Kidney capillary endothelial cell (primary cell): ENCODE measurements around the gene SYNPO2L.
A peak's percentile ranks its signal among the peaks of the same experiment; 100 is the strongest.
"Not testable (repeated sequence)": the region's sequence is repeated elsewhere in the genome, so short reads cannot be mapped to it uniquely, and the experiment has no call there.

Source experiments
- DNase-seq: peaks from one replicate; pipeline ENCODE4 v3.0.0-alpha.2; 2018; ENCODE audit warnings: low spot score

SYNPO2L gene

DNA sequence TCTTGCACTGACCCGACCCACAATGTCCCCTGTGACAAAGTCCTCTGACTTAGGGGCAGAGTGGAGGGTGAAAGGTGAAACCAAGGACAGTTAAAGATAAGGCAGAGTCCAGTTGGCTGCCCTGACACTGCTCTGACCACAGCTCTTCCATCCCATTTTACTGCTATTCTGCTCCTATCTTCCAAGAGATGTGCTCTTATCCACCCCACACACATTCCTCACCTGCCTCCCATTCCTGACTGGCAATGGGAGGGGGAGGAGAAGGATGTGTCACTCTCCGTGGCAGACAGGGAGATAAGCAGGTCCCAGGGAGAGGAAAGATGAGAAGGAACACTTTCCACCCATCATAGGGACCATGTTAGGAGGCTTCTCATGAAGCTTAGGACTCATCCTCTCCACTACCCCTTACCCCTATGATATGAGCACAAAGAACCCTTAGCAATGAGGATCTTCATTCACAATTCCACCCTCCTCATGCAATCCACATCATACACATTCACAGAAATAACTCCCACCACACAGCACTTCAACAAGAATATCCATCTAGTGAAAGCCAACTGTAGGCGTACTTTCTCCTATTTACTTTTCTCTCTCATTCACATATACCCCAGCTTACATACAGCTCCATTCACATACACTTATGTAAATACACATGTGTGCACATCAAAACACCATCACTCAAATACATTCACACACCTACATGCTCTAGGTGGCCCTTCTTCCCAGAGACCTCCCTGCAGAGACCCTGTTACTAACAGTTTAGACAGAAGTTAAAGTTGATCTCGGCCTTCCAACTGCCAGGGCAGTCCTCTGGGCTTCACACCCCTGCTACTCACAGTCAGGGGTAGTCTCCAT, 6.6 kb downstream of the SYNPO2L start:
- DNase-seq, result no peak

DNA sequence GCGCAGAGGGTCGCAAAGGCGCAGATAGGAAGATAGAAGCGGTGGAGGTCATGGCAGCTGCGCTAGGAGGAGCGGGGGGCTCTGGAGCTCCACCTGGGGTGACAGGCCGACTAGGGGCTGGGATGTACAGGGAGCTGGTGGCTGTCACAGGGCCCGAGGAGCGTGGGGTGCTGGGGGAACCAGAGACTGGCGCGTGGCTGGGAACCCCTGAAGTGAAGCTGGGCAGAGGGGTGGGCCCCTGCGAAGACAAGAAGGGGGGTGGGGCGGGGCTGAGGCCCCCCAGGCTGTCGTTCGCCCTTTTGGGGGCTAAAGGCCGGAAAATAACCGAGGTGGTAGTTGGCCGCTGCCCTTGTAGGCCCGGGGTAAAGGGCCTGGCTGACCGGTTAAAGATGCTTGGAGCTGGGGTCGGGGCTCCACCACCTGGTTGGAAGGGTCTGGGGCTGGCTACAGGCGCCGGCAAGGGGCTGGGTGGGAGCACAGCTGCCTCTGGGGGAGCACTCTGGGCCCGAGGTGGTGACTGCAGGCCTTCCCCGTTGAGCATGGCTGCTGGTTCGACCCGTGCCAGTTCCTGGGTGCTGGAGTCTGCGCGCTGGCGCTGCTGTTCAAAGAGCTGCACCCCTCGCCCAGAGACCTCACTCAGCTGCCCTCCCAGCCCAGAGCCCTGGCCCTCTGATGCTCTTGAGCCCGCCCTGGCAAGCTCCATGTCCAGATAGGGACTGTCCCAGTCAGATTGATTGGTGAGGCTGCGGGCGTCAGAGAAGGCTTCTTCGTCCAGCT, 7.8 kb downstream of the SYNPO2L start:
- no peak for DNase-seq

DNA sequence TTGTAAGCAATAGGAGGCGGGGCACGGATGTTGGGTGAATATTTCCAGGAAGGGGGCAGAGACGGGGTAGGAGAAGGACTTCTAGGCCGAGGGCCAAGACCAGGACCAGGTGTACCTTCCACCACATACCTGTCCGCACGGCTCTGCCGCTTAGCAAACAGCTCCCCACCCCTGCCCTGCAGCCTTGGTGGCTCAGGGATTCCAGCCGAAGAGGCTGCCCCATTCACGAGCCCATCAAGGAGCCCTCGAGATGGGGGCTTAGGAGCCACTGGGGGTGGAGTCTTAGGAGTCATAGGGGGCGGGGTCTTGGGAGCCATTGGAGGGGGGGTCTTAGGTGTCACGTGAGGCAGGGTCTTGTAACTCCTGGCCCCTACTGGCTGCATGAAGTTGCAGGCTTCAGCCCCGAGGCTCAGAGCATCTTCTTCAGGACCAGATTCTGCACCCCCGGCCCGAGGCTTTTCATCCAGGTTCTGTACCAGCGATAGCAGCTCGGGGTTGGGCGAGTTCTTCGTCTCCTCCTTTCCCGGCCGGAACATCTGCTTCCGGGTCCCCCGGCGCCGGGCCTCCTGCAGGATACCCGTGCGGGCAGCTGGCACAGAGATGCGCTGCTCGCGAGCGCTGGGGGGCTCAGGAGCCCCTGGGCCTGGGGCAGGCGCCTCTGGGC, 8.5 kb downstream of the SYNPO2L start:
- peak; percentile 47 for DNase-seq

DNA sequence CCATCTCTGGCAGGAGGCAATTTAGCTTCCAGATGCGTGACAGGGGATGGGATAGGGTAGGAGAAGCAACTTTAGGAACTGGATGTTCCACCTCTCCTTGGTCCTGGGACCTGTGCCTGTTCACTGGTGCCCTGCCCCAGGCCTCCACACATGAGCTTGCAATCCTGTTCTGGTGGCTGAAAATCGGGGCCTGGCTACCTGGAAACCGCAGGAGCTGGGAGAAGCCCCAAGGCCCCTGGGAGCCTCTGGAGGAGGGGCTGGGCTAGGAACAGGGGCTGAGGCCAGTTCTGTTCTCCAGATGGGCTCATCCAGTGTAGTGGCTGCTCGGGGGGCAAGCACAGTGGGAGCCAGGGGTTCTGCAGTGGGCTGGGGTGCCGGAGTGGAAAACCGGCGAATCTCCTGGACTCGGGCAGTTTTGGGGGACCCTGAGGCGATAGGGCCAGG, 9.2 kb downstream of the SYNPO2L start:
- no peak for DNase-seq

DNA sequence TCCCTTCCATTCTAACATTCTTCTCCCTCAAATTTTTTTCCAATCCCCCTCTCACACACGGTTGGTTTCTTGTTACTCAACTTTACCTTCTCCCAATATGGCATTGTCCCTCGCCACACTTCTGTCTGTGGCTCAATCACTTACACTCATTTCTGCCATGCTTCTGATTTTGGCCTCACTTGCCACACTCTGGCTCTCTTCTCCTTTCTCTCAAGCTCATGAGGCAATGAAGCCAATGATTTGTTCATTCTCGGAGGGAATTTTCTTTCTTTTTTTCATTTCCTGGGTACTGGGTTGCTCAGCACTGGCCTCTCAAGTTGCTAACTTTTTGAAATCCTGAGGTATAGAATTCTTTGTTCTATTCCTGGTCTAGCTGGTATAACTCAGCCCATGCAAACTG, 10.6 kb downstream of the SYNPO2L start:
- no peak for DNase-seq

DNA sequence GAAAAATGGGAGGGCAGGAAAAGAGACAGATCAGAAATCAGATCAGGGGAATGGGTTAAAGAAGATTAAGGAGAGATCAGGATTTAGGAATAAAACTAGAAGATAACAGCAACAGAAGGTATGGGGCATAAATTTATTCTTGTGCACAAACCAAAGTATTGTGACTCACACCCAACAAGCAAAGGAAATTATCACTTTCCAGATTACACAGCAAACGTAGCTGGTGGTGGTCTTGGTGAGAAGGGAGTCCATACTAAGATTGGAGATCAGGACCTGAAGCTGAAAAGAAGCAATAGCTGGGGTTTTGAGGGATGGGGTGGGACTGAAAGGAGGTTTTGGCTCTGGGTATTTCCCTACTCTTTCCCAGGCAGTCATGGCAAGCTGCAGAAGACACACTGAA, 11.1 kb downstream of the SYNPO2L start:
- DNase-seq, result no peak

DNA sequence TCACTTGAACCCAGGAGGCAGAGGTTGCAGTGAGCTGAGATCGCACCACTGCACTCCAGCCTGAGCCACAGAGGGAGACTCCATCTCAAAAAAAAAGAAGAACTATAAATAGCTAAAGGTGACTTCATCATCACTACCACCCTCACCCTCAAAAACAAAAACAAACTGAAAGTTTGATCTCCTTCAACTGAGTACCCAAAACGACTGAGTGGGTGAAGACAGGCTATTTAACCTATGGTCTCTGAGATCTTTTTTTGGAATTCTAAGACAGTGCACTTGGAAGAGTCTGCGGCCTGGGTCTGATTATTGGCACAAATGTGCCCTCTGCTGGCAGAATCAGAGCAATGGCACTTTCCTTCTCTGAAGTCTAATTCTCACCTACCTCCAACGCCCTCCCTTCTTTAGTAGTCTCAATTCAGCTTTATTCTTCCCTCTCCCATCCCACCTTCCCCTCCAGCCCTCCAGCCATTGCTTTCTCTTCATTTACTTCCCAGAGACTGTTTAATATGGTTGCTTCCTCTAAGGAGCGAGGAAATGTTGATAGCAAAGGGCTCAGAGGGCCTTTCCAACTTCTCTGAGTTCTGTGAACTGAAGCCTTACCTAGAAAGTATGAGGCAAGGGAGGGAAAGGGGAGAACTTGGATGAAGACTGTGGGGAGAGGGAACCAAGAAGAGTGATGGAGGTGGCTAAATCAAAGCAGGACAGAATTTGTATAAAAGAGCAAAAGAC, 11.7 kb downstream of the SYNPO2L start:
- peak; percentile 76 for DNase-seq

DNA sequence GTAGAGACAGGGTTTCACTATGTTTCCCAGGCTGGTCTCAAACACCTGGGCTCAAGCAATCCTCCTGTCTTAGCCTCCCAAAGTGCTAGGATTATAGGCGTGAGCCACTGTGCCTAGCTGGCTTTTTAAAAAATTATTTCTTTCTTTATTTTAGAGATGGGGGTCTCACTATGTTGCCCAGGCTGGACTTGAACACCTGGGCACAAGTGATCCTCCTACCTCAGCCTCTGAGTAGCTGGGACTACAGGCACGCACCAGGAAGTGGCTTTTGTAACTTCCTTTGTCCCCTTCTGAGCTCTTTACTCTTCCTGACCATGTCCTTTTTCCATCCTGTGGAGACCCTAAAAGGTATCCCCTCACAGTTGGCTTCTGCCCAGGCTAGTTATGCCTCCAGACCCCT, 12.5 kb downstream of the SYNPO2L start:
- no peak for DNase-seq

DNA sequence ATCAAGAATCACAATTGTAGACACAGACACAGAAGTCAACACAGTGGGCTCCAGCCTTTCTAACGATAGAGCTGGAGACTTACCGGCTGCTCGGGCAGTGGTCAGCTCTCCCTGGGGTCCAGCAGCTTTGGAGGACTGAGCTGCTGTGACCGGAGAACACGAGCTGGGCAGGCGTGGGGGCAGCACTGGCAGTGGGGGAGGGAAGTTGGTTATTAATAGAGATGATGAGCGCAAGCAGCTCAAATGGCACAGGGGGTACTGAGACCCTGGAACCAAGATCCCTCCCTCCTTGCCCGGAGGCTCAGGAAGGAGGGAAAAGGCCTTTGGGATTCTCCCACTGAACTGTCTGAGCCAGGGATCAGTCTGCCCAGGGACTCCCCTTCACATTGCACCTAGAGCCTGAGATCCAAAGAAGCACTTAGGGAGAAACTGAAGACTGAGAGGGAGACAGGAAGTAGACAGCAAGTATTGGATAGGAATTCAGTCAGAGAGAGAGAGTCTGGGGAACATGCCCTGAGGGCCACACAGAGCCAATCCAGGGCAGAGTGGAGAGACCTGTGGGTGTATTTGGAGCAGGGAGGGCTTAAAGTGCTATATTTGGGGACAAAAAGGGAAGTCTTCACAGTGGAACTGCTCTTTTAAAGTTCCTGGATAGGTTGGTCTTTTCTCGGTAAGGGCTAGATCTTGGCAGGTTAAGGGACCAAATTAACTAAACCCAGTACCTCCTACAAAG, 14.3 kb downstream of the SYNPO2L start, which contains the start of gene MYOZ1:
Gene MYOZ1, minus strand, starts transcription at position 147 of the 733 bp plus-strand sequence. CDS start 1,457 bp downstream, outside the sequence.
- no peak for DNase-seq

DNA sequence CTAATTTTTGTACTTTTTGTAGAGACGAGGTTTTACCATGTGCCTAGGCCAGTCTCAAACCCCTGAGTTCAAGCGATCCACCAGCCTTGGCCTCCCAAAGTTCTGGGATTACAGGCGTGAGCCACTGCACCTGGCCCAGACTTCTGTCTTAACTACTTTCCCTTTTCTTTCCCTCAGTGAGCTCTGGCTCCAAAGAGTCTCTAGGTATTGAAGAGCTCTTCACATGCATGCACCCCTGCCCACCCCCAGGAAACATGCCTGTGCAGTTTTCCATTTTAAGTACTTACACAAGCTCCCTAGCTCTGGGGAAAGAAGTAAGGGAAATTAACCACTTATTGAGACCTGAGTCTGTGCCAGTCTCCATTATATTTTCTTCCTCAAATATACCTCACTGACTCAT, 16.5 kb downstream of the SYNPO2L start:
- DNase-seq, result no peak

DNA sequence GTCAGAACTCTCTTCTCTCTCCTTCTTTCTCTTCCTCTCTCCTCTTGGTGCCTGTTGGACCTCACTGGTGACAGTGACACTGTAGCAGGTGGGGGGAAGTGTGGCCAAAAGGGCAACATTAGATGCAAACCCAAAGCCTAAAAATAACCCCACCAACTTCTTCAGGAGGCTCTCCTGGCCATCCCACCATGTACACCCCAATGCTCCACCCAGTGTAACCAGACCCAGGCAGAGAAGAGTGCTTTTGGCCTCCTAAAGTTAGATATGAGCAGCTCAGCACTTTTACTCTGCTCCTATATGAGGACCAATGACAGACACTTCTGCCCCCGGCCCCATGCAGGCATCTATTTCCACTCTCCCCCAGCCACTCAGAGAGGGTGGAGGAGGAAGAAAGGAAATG, 20.0 kb downstream of the SYNPO2L start:
- no peak for DNase-seq

DNA sequence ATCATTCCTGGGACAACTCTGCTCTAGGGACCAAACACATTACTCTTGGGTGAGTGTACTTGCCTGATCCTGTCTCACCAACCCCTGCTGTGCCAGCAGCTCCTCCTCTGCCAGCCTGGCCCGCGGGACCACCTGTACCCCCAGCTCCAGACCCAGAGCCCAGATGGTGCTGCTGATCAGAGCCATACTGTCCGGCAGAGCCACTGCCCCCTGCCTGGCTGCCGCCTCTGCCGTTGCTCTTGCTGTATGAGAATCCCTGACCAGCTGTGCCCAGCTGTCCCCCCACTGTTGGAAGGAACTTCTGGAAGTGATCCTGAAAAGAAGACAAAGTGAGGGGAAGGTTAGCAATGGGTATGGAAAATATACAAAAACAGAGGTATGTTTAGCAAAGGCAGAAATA, 21.4 kb downstream of the SYNPO2L start:
- no peak for DNase-seq

DNA sequence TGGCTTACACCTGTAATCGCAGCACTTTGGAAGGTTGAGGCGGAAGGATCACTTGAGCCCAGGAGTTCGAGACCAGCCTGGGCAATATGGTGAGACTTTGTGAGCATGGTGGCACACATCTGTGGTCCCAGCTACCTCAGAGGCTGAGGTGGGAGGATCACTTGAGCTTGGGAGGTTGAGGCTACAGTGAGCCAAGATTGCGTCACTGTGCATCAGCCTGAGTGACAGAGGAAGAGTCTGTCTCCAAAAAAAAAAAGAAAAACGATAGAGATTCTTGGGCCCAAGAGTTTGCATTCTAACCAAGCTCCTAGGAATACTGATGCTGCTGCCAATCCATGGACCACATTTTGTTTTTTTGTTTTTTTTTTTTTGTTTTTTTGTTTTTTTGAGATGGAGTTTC, 26.7 kb downstream of the SYNPO2L start:
- no peak for DNase-seq

DNA sequence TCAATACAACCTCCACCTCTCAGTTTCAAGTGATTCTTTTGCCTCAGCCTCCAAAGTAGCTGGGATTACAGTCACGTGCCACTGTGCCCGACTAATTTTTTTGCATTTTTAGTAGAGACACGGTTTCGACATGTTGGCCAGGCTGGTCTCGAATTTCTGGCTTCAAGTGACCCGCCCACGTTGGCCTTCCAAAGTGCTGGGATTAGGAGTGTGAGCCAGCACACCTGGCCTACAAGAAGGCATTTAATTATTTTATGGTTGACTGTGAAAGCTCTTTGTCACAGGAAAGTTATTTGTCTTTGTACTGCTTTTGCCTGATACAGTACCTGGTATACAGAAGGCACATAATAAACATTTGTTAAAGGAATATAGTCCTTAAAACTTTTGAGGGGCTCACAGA, 27.4 kb downstream of the SYNPO2L start:
- DNase-seq, result no peak

DNA sequence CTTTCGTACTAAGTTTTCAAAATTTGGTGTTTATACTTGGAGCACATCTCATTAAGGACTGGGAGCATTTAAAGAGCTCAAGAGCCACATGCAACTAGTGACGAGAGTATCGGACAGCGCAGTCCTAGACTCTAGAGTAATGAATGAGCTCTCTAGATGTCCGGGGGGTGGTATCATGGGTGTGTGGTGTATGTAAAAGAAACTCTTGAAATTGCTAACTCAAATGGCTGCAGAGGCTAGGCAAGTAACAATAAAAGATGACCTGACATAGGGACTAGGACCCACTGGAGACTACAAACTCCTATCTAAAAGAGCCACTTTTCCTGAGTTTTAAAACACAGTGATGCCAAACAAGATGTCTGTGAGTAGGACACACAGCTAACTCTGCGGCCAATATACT, 28.5 kb downstream of the SYNPO2L start:
- DNase-seq, result no peak

DNA sequence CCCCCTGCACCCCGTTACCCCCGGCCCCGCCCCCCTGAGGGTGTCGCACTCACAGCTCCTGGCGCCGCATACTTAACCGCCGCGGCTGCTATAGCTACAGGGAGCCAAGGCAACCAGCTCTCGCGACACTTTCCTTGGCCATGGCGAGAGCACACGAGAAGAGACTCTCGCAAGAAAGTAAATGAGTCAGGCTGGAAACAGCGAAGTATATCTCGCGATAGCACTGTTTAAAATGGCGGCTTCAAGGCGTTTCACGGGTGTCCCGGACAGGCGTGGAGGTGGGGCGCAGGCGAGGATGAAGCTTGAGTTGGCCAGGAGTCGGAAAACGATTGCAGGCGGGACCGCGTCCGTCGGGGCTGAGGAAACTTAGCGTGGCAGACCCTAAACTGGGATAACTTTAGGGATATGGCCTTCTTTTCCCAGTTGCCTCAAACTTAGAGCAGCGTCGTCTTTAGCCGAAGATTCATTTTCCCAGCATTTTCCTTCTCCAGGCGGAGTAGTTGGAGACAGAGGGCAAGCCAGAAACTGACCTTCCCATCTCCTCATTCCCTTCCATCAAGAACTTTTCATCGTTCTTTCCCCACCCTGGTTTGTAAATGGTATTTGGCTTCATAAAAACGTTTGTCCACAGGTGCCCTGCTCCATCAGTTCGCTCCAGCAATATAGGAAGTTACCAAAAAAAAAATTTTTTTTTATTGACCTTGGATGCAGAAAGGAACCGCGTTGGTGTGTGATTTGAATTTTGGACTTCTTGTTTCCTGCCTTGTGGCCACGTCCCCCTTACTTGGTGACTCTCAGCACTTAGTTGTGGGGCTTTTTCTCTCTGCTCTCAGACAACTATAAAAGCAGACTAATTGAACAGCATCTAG, 29.7 kb downstream of the SYNPO2L start:
- DNase-seq, result peak; percentile 96

DNA sequence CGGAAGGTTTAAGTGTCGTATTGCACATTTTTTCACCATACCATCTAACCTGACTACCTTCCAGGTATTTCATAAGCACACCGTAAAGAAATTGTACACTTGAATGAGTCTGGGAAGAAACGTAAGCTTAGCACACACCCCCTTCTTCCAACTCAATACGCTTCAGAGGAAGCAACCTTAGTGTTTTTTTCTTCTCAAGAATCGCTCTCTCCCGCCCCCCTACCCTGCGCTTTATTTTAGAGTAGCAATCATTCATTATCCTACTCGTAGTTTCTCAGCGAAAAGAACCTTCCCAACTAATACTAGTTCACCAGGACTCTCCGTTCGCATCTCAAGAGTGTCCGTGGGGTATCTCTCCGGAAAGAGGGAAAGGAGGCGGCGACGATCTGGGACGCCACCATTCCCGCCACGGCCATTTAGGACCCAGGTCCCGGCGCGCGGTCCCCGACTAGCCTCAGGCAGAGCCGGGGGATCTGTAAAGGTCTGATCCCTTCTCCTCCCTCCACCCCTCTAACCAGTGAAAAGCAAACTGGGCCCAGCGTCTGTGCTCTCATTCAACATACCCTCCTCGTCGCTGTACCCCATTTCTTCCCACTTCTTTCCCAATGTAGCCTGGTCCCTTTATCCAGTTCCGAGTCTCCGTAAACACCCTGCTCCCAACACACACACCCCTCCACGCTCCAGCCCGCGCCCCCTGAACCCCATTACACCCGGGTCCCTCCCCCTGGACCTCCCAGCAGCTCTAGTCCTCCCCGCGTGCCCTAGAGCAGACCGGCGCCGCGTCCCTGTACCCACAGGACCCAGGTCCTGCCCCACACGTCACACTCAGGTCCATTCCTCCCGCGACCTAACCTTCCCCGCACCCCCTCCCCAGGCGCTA, 30.6 kb downstream of the SYNPO2L start:
- peak; percentile 7 for DNase-seq

DNA sequence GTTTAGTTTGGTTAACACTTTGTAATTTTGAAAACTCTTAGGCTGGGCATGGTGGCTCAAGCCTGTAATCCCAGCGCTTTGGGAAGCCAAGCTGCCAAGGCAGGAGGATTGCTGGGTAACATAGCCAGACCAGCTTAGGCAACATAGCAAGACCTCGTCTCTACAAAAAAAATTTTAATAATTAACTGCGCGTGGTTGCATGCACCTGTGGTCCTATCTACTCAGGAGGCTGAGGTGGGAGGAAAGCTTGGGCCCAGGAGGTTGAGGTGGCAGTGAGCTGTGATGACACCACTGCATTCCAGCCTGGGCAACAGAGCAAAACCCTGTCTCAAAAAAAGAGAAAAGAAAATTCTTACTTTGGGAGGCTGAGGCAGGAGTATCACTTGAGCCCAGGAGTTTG, 32.8 kb downstream of the SYNPO2L start:
- no peak for DNase-seq

DNA sequence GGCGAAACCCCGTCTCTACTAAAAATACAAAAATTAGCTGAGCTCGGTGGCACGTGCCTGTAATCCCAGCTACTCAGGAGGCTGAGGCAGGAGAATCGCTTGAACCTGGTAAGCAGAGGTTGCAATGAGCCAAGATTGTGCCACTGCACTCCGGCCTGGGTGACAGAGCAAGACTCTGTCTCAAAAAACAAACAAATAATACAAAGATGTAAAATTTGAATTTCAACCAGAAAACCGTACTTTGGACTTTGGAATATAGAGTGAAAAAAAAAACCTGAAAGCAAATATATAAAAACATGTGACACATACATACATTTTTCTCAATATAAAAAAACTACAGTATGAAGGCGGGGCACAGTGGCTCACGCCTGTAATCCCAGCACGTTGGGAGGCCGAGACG, 34.9 kb downstream of the SYNPO2L start:
- not testable (repeated sequence) for DNase-seq
